AG04450 (cell line): Measurements from ENCODE around the gene EVA1A. TPM values are rescaled to one million over a fixed set of nuclear protein-coding genes. Genes with fewer than 3 reads are reported as not detected.

Experiments
- CTCF ChIA-PET: fragments of 300-600, 350-600 bp; formaldehyde crosslinking; extraction: SDS; loops from one replicate; lab custom pipeline; 2022; ENCODE audit warnings: antibody characterized with exemption, inconsistent platforms; lab: Charles Lee
- POLR2A ChIA-PET: fragments of 350-600 bp; formaldehyde crosslinking; extraction: SDS; loops from one replicate; lab custom pipeline; 2021; ENCODE audit warnings: antibody characterized with exemption, inconsistent platforms; lab: Yijun Ruan, JAX
- DNase-seq: peaks from one replicate; pipeline ENCODE4 v3.0.0-alpha.2; 2011; ENCODE audit warnings: low read depth, low spot score
- H3K27ac ChIP-seq: one replicate; pipeline ENCODE4 v1.5.1; 2012; ENCODE audit warnings: low read depth, low read length, control low read depth
- H3K27me3 ChIP-seq: one replicate; pipeline ENCODE4 v1.6.0; 2012; ENCODE audit warnings: low read length; ENCODE audit not compliant: control insufficient read depth, insufficient read depth
- H3K4me3 ChIP-seq: 2 replicates; pipeline ENCODE4 v1.5.1; 2011; ENCODE audit warnings: mild to moderate bottlenecking, low read depth, low read length, control low read depth
- H3K9me3 ChIP-seq: 2 replicates; pipeline ENCODE4 v1.5.1; 2012; ENCODE audit warnings: low read length; ENCODE audit not compliant: control insufficient read depth, insufficient read depth
- CTCF ChIP-seq: IDR thresholded peaks from 2 replicates; pipeline ENCODE4 v1.5.1; 2011; ENCODE audit warnings: low read depth, low read length, control low read depth, inconsistent platforms
- polyA plus RNA-seq: library from polyadenylated mRNA; depleted of rRNA; stranded (reverse); fragments of >200 nt; gene quantifications from 2 replicates; pipeline ENCODE4 v1.2.3, GENCODE V29; 2011

EVA1A gene
- polyA plus RNA-seq, 1 experiment: 22.8 TPM

- DNase-seq: no peak
- POLR2A ChIA-PET: no interaction called here
- no peaks in the 10 kb centered on the region for H3K27me3 ChIP-seq
- no peak overlapping the region for H3K27ac ChIP-seq
- no peak for TF ChIP-seq CTCF
- peaks cover 7% of the 10 kb centered on the region; the same call in 1 of the 2 replicates for H3K9me3 ChIP-seq
- CTCF ChIA-PET: interaction anchor here (1.1 to 2.8 kb wide), 2 partner anchors 10 to 133 kb away, joined by 3 to 9 read pairs; no protein-coding TSS in a partner anchor
- H3K4me3 ChIP-seq: no peak overlapping the region
Measured at GRCh38 chr2:75598589-75599155, 37.9 kb upstream of the EVA1A start.

GRCh38 chr2:75597949-75598348 is 37.2 kb upstream of the EVA1A start:
- DNase-seq: no peak
- Histone ChIP-seq H3K4me3 (no peak overlapping the region), H3K9me3 (peaks cover 7% of the 10 kb centered on the region; the same call in 1 of the 2 replicates), H3K27me3 (no peaks in the 10 kb centered on the region), H3K27ac (no peak overlapping the region)
- no peak for TF ChIP-seq CTCF
- ChIA-PET CTCF (interaction anchor here (2.5 to 3.0 kb wide), 3 partner anchors 8 to 11 kb away, joined by 9 to 25 read pairs (median 23); no protein-coding TSS in a partner anchor), POLR2A (interaction anchor here (3.2 kb wide), 1 partner anchor 8 kb away, joined by 48 read pairs; no protein-coding TSS in a partner anchor)

GRCh38 chr2:75596784-75597183 is 36.0 kb upstream of the EVA1A start:
- no peak overlapping the region for H3K27ac ChIP-seq
- no peak for TF ChIP-seq CTCF
- POLR2A ChIA-PET: interaction anchor here (1.2 to 3.2 kb wide), 4 partner anchors 8 to 137 kb away, joined by 4 to 48 read pairs (median 10); partner anchors contain the start of gene EVA1A
- no peak for DNase-seq
- CTCF ChIA-PET: interaction anchor here (1.0 to 3.0 kb wide), 6 partner anchors 9 to 44 kb away, joined by 3 to 25 read pairs (median 6); partner anchors contain the start of gene EVA1A
- H3K4me3 ChIP-seq: no peak overlapping the region
- H3K9me3 ChIP-seq: peaks cover 7% of the 10 kb centered on the region; the same call in 1 of the 2 replicates
- H3K27me3 ChIP-seq: no peaks in the 10 kb centered on the region

- peaks cover 5% of the 10 kb centered on the region; the same call in 1 of the 2 replicates for H3K9me3 ChIP-seq
- DNase-seq: peak; percentile 78
- ChIA-PET CTCF (interaction anchor here (0.6 to 3.0 kb wide), 9 partner anchors 10 to 131 kb away, joined by 3 to 25 read pairs (median 5); partner anchors contain the start of gene EVA1A), POLR2A (interaction anchor here (1.0 to 3.2 kb wide), 5 partner anchors 7 to 136 kb away, joined by 3 to 48 read pairs (median 5); partner anchors contain the start of gene EVA1A)
- no peak overlapping the region for H3K4me3 ChIP-seq
- H3K27ac ChIP-seq: peak overlapping the region; percentile 87
- H3K27me3 ChIP-seq: no peaks in the 10 kb centered on the region
- TF ChIP-seq CTCF: no peak
Measured at GRCh38 chr2:75595541-75596395, 35.0 kb upstream of the EVA1A start.
